Osteoblast (primary cell): ENCODE data around the gene RHBDF2. TPM values are rescaled to one million over a fixed set of nuclear protein-coding genes. Genes with fewer than 3 reads are reported as not detected.

Experiments
- DNase-seq: peaks from one replicate; pipeline ENCODE4 v3.0.0; 2011; ENCODE audit warnings: low spot score, mixed read lengths; ENCODE audit not compliant: insufficient read length; ENCODE audit errors: missing footprints
- H2AFZ ChIP-seq: 2 replicates; pipeline ENCODE4 v1.6.0; 2011; ENCODE audit warnings: mild to moderate bottlenecking, low read length
- H3K27ac ChIP-seq: 2 replicates; pipeline ENCODE4 v1.5.1; 2011; ENCODE audit warnings: mild to moderate bottlenecking, low read depth, low read length, moderate library complexity
- H3K27me3 ChIP-seq: 2 replicates; pipeline ENCODE4 v1.6.0; 2012; ENCODE audit warnings: mild to moderate bottlenecking, control low read depth, inconsistent platforms, low read length, moderate library complexity; ENCODE audit not compliant: insufficient read depth
- H3K36me3 ChIP-seq: 2 replicates; pipeline ENCODE4 v1.5.1; 2011; ENCODE audit warnings: mild to moderate bottlenecking, low read length, control low read depth, moderate library complexity; ENCODE audit not compliant: insufficient read depth
- H3K4me1 ChIP-seq: 2 replicates; pipeline ENCODE4 v1.5.1; 2011; ENCODE audit warnings: mild to moderate bottlenecking, low read length, control low read depth, moderate library complexity; ENCODE audit not compliant: insufficient read depth
- H3K4me2 ChIP-seq: 2 replicates; pipeline ENCODE4 v1.6.0; 2011; ENCODE audit warnings: mild to moderate bottlenecking, low read length; ENCODE audit not compliant: insufficient read depth
- H3K4me3 ChIP-seq: fragments of 200-600 bp; sonication (generic); 3 replicates; pipeline ENCODE4 v1.5.1; 2012; ENCODE audit warnings: mild to moderate bottlenecking, low read length, inconsistent platforms; ENCODE audit not compliant: insufficient read depth
- H3K79me2 ChIP-seq: 2 replicates; pipeline ENCODE4 v1.6.0; 2012; ENCODE audit warnings: mild to moderate bottlenecking, low read length, control low read depth, inconsistent platforms; ENCODE audit not compliant: insufficient read depth
- H3K9me3 ChIP-seq: 2 replicates; pipeline ENCODE4 v1.5.1; 2011; ENCODE audit warnings: low read depth, low read length, control low read depth
- H4K20me1 ChIP-seq: 2 replicates; pipeline ENCODE4 v1.6.0; 2012; ENCODE audit warnings: mild to moderate bottlenecking, low read length, control low read depth; ENCODE audit not compliant: insufficient read depth
- total RNA-seq: library from RNA; depleted of rRNA; stranded (reverse); fragments of >200 nt; gene quantifications from 2 replicates; pipeline ENCODE4 v1.2.3, GENCODE V29; 2012
- TF ChIP-seq, protein P1 (sequence below): IDR thresholded peaks from 2 replicates; pipeline ENCODE4 v1.5.1; 2011; ENCODE audit warnings: mild to moderate bottlenecking, low read depth, low read length, moderate library complexity; ENCODE audit errors: extremely low read depth

Gene RHBDF2
- total RNA-seq, 1 donor, result 8.3 TPM

DNA sequence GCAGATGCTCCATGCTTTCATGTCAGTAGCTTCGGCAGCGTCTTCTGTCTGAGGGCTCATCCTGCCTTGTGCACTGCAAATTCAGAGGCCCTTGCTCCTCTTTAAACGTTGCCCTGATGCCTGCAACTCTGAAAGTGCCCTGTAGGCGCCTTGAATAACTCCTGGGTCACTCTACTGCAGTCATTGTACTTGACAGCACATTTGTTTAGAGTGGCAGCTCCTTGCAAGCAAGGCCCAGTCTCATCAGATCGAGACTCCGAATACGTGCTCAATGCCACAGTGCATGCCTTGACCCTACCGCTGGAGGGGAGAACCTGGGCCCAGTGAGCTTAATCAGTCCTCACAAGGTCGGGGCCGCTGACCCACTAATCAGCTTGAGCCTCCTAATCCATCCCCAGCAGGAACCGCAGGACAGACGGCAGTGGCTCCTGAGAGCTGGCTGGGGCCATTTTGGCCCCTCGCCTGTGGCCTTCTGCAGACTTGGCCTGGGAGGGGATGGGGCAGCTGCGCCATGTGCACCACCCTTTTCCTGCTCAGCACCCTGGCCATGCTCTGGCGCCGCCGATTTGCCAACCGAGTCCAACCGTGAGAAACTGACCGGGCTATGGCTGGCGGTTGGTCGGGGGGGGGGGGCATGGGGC lies 38.5 kb upstream of the RHBDF2 start, which contains the start of gene PRCD:
TSS of gene PRCD (plus strand) at position 414 of the 641 bp plus-strand sequence. CDS start at position 512, 98 bp downstream.
- peak within 1 kb of the TSS; percentile 94 for H2AFZ ChIP-seq

DNA sequence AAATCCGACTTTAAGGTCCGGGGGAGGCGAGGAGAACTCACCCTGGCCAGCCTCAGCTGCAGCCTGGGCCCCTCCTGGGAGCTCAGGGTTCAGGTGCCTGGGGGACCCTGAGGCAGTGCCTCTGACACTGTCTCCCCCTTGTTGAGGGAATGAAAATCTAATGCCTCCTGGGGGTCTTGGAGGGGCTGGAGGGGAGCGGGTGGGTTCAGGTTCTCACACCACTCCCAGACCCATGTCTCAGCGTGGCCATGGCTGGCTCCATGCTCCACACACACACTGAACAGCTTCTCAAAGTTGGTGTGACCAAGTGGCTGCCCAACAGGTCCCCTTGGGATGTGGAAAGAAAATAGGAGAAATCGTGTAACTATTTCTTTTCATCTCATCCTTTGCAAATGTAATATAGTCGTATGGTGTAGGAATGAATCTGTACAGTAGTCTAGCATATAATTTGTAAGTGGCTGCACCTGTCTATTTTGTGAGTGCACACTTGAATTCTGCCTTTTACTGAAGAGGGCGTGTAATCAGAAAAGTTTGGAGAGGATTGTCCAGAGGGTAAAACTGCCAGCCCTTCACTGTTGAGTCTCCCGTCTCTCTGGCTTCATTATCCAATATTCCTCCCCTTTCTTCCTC lies 37.8 kb upstream of the RHBDF2 start:
- Histone ChIP-seq H4K20me1 (no peaks in the 10 kb centered on the region), H3K36me3 (no peaks in the 10 kb centered on the region), H3K79me2 (peaks cover 3% of the 10 kb centered on the region), H3K9me3 (no peaks in the 10 kb centered on the region), H2AFZ (no peak overlapping the region), H3K27me3 (peaks cover 24% of the 10 kb centered on the region), H3K4me1 (peaks cover 19% of the 10 kb centered on the region), H3K4me2 (peak overlapping the region; percentile 67), H3K4me3 (no peak overlapping the region), H3K27ac (no peak overlapping the region)
- TF ChIP-seq, protein P1, sequence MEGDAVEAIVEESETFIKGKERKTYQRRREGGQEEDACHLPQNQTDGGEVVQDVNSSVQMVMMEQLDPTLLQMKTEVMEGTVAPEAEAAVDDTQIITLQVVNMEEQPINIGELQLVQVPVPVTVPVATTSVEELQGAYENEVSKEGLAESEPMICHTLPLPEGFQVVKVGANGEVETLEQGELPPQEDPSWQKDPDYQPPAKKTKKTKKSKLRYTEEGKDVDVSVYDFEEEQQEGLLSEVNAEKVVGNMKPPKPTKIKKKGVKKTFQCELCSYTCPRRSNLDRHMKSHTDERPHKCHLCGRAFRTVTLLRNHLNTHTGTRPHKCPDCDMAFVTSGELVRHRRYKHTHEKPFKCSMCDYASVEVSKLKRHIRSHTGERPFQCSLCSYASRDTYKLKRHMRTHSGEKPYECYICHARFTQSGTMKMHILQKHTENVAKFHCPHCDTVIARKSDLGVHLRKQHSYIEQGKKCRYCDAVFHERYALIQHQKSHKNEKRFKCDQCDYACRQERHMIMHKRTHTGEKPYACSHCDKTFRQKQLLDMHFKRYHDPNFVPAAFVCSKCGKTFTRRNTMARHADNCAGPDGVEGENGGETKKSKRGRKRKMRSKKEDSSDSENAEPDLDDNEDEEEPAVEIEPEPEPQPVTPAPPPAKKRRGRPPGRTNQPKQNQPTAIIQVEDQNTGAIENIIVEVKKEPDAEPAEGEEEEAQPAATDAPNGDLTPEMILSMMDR, result no peak
- DNase-seq, result peak; percentile 86

More for the DNA sequence above, 38.5 kb upstream of the RHBDF2 start, which contains the start of gene PRCD:
- Histone ChIP-seq H3K4me1 (peaks cover 19% of the 10 kb centered on the region), H3K36me3 (no peaks in the 10 kb centered on the region), H4K20me1 (no peaks in the 10 kb centered on the region), H3K79me2 (peaks cover 3% of the 10 kb centered on the region), H3K4me2 (peak within 1 kb of the TSS; percentile 88), H3K9me3 (no peaks in the 10 kb centered on the region), H3K4me3 (peak within 1 kb of the TSS; percentile 72), H3K27ac (peak within 1 kb of the TSS; percentile 69), H3K27me3 (peaks cover 24% of the 10 kb centered on the region)
- TF ChIP-seq, protein P1, result peak; percentile 18
- DNase-seq, result peak; percentile 80

DNA sequence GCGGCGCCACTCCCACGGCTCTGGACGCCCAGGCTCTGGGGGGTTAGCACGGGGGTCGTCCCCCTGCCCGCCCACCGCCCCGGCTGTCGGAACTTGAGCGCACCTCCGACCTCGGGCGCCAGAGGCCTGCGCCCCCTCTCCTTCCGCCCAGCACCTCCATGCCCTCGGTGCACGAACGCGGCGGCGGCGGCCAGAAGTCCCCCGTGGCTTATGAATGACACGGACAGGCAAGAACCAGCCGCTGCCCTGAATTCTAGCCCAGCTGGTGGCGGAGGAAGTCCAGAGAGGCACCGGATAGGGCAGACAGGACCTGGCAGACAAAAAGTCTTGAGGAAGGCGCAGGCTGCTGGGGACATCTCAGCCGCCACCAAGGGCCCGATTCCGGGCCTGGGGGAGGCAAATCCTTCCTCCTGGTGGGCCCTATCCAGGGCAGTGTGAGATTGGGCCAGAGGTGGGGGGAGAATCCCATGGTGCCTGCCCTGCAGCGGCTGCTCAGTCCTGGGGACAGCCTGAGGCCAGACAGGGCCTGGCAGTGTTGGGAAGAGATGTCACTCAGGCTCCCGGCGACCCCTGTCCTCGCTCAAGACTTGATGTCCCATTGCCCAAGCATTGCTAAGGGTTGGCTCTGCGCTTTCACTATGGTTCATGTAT lies 37.2 kb upstream of the RHBDF2 start:
- Histone ChIP-seq H3K27me3 (peaks cover 23% of the 10 kb centered on the region), H3K4me1 (peaks cover 19% of the 10 kb centered on the region), H2AFZ (no peak overlapping the region), H3K36me3 (no peaks in the 10 kb centered on the region), H4K20me1 (no peaks in the 10 kb centered on the region), H3K4me3 (peak overlapping the region; percentile 71), H3K4me2 (peak overlapping the region; percentile 67), H3K9me3 (no peaks in the 10 kb centered on the region), H3K27ac (no peak overlapping the region), H3K79me2 (peaks cover 3% of the 10 kb centered on the region)
- DNase-seq, result peak; percentile 93
- TF ChIP-seq, protein P1, result no peak
